Right atrium auricular region (tissue), 2 donors: ENCODE data around the gene MSMP. TPM values are rescaled to one million over a fixed set of nuclear protein-coding genes. Genes with fewer than 3 reads are reported as not detected.

ENCODE experiments used
- DNase-seq: peaks from one replicate; pipeline ENCODE4 v3.0.0-alpha.2; 2019; ENCODE audit warnings: low spot score
- H3K27ac ChIP-seq, 2 donors: fragments of 200-600 bp; sonication (generic); 1 replicate in 1 of 2; 2 replicates in 1 of 2; pipeline ENCODE4 v1.5.1; 2016 to 2019
- H3K27me3 ChIP-seq, 2 donors: fragments of 200-600 bp; sonication (generic); one replicate each; pipeline versions ENCODE4 v1.5.1 to v1.6.0; 2017 to 2019
- H3K36me3 ChIP-seq: fragments of 200-600 bp; sonication (generic); one replicate; pipeline ENCODE4 v1.5.1; 2016
- H3K4me1 ChIP-seq, 2 donors: fragments of 200-600 bp; sonication (generic); one replicate each; pipeline versions ENCODE4 v1.5.1 to v1.6.0; 2017 to 2019
- H3K4me3 ChIP-seq, 2 donors: fragments of 200-600 bp; sonication (generic); 1 replicate in 1 of 2; 2 replicates in 1 of 2; pipeline ENCODE4 v1.5.1; 2017 to 2019; ENCODE audit warnings: mild to moderate bottlenecking in 1 of 2, moderate library complexity in 1 of 2
- H3K9me3 ChIP-seq, 2 donors: fragments of 200-600 bp; sonication (generic); one replicate each; pipeline ENCODE4 v1.5.1; 2019
- CTCF ChIP-seq, 2 donors: fragments of 200-600 bp; sonication (generic); IDR thresholded peaks; one replicate each; pipeline ENCODE4 v1.5.1; 2019; ENCODE audit warnings: antibody characterized with exemption in 2 of 2
- total RNA-seq, 2 donors: library from RNA; depleted of rRNA; stranded (reverse); fragments of >200 nt; gene quantifications; one replicate each; pipeline ENCODE4 v1.1.0, GENCODE V29; 2016

MSMP gene
- total RNA-seq, 2 donors from 2014 or later, result not detected

GRCh38 chr9:35748242-35748857, 5.7 kb downstream of the MSMP start:
- no peaks in the 10 kb centered on the region for H3K9me3 ChIP-seq
- H3K27me3 ChIP-seq, result no peaks in the 10 kb centered on the region
- peak overlapping the region; percentile 84 to 86 for H3K4me3 ChIP-seq
- no peak for TF ChIP-seq CTCF (IDR thresholded peaks at IDR 0.05)
- peak overlapping the region; percentile 94 to 95 for H3K27ac ChIP-seq
- peaks cover 0 to 65% of the 10 kb centered on the region in 2 donors for H3K4me1 ChIP-seq
- H3K36me3 ChIP-seq, result peaks cover 50% of the 10 kb centered on the region
- no peak for DNase-seq

GRCh38 chr9:35746583-35746982, 7.5 kb downstream of the MSMP start:
- peaks cover 50% of the 10 kb centered on the region for H3K36me3 ChIP-seq
- no peak for DNase-seq
- H3K4me1 ChIP-seq, result peaks cover 0 to 71% of the 10 kb centered on the region in 2 donors
- peak overlapping the region; percentile 84 to 86 for H3K4me3 ChIP-seq
- no peaks in the 10 kb centered on the region for H3K9me3 ChIP-seq
- no peaks in the 10 kb centered on the region for H3K27me3 ChIP-seq
- H3K27ac ChIP-seq, result peak overlapping the region; percentile 94 to 95
- no peak for TF ChIP-seq CTCF (IDR thresholded peaks at IDR 0.05)

GRCh38 chr9:35745569-35745968, 8.5 kb downstream of the MSMP start:
- H3K9me3 ChIP-seq, result no peaks in the 10 kb centered on the region
- no peaks in the 10 kb centered on the region for H3K27me3 ChIP-seq
- H3K4me3 ChIP-seq, result peak overlapping the region in 1 of 2 donors; percentile 84
- DNase-seq, result no peak
- peaks cover 0 to 65% of the 10 kb centered on the region in 2 donors for H3K4me1 ChIP-seq
- H3K36me3 ChIP-seq, result peaks cover 50% of the 10 kb centered on the region
- peak overlapping the region in 1 of 2 donors; percentile 27 for H3K27ac ChIP-seq
- TF ChIP-seq CTCF (IDR thresholded peaks at IDR 0.05), result no peak

- no peak for DNase-seq
- H3K4me1 ChIP-seq, result peaks cover 0 to 52% of the 10 kb centered on the region in 2 donors
- H3K4me3 ChIP-seq, result no peak overlapping the region
- peaks cover 64% of the 10 kb centered on the region for H3K36me3 ChIP-seq
- no peaks in the 10 kb centered on the region for H3K27me3 ChIP-seq
- peak overlapping the region; percentile 27 to 34 for H3K27ac ChIP-seq
- no peaks in the 10 kb centered on the region for H3K9me3 ChIP-seq
- no peak for TF ChIP-seq CTCF (IDR thresholded peaks at IDR 0.05)
Measured at GRCh38 chr9:35743880-35744518, 10.1 kb downstream of the MSMP start.

- no peaks in the 10 kb centered on the region for H3K27me3 ChIP-seq
- no peaks in the 10 kb centered on the region for H3K9me3 ChIP-seq
- H3K36me3 ChIP-seq, result peaks cover 70% of the 10 kb centered on the region
- H3K4me1 ChIP-seq, result peaks cover 0 to 52% of the 10 kb centered on the region in 2 donors
- no peak for DNase-seq
- H3K4me3 ChIP-seq, result no peak overlapping the region
- TF ChIP-seq CTCF (IDR thresholded peaks at IDR 0.05), result no peak
- H3K27ac ChIP-seq, result no peak overlapping the region
Measured at GRCh38 chr9:35743452-35743851, 10.6 kb downstream of the MSMP start.
